GM12864 (cell line): ENCODE results near the gene CNST.
A peak's percentile ranks its signal among the peaks of the same experiment; 100 is the strongest.

Source experiments
- DNase-seq: peaks from one replicate; pipeline ENCODE4 v3.0.0-alpha.2; 2011; ENCODE audit warnings: low read depth
- H3K4me3 ChIP-seq: 2 replicates; pipeline ENCODE4 v1.5.1; 2011; ENCODE audit warnings: mild to moderate bottlenecking, low read depth, low read length, control low read depth
- TF ChIP-seq, protein P1 (sequence below): IDR thresholded peaks from 2 replicates; pipeline ENCODE4 v1.5.1; 2011; ENCODE audit warnings: low read depth, mild to moderate bottlenecking, moderate library complexity, low read length, control low read depth, inconsistent platforms; ENCODE audit errors: missing control alignments

Gene CNST

DNA sequence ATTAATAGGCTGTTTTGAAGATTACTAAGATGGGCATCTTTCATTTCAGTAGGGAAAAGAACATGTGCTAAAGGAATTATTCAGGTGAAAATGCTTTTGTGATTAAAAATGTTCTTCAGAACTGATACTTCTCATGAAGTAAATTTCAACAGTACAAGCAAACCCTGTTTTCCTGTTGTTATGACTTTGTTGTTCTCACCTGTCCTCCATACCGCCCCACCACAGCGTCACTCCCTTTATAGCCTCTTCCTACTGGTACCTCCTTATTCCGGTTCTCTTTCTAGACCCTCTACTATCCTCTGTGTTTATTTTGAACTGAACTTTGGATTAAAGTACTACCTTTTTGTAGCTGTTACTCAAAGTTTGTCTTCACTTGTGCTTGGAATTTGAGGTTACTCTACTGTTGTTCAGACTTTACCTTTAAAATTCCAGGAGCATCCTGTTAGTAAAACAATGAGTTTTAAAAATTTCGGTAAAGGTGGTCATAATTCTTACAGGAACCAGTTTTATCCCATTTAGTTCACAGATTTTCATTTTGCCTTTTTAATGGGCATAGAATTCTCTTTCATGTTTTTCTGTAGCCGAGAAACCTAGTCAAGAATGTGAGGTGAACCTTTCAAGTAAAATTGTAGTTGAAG lies 10.9 kb downstream of the CNST start:
- TF ChIP-seq, protein P1, sequence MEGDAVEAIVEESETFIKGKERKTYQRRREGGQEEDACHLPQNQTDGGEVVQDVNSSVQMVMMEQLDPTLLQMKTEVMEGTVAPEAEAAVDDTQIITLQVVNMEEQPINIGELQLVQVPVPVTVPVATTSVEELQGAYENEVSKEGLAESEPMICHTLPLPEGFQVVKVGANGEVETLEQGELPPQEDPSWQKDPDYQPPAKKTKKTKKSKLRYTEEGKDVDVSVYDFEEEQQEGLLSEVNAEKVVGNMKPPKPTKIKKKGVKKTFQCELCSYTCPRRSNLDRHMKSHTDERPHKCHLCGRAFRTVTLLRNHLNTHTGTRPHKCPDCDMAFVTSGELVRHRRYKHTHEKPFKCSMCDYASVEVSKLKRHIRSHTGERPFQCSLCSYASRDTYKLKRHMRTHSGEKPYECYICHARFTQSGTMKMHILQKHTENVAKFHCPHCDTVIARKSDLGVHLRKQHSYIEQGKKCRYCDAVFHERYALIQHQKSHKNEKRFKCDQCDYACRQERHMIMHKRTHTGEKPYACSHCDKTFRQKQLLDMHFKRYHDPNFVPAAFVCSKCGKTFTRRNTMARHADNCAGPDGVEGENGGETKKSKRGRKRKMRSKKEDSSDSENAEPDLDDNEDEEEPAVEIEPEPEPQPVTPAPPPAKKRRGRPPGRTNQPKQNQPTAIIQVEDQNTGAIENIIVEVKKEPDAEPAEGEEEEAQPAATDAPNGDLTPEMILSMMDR: no peak
- DNase-seq: no peak
- H3K4me3 ChIP-seq: no peak overlapping the region

DNA sequence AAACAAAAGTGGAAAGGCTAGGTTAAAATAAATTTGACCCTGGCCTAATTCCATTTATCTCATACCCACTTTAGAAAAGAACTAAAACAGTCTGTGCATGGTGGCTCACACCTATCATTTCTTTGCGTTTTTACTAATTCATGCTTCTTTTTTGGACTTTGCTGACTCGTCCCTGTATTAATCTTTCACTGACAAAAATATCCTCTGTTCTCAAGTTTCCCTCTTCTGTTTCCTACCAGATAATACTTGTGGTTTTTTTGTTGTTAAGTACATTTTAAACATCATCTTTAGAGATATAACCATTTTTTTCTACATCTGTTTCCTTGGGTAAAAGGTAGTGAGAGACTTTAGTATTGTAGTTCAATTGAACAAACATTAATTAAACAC lies 11.5 kb downstream of the CNST start:
- H3K4me3 ChIP-seq: no peak overlapping the region
- DNase-seq: no peak
- TF ChIP-seq, protein P1: no peak

DNA sequence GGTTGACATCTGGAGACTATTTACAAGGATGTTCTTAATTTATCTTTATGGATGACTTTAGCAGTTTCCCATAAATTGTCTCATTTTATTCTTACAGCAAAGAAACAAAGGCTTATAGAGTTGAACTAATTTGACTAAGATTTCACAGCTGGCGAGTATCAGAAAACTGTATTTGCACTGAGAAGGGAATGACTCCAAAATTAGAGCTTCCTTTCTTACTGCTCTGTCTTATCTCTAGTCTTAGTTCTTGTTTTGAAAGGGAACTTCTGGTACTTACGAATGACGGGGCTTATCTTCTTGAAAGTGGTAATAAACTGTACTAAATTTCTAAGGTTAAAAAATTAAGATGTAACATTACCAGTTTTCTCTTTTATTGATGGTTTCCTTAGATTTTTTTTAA lies 13.6 kb downstream of the CNST start:
- TF ChIP-seq, protein P1: no peak
- H3K4me3 ChIP-seq: no peak overlapping the region; the same call in 1 of the 2 replicates
- peak; percentile 35 for DNase-seq

DNA sequence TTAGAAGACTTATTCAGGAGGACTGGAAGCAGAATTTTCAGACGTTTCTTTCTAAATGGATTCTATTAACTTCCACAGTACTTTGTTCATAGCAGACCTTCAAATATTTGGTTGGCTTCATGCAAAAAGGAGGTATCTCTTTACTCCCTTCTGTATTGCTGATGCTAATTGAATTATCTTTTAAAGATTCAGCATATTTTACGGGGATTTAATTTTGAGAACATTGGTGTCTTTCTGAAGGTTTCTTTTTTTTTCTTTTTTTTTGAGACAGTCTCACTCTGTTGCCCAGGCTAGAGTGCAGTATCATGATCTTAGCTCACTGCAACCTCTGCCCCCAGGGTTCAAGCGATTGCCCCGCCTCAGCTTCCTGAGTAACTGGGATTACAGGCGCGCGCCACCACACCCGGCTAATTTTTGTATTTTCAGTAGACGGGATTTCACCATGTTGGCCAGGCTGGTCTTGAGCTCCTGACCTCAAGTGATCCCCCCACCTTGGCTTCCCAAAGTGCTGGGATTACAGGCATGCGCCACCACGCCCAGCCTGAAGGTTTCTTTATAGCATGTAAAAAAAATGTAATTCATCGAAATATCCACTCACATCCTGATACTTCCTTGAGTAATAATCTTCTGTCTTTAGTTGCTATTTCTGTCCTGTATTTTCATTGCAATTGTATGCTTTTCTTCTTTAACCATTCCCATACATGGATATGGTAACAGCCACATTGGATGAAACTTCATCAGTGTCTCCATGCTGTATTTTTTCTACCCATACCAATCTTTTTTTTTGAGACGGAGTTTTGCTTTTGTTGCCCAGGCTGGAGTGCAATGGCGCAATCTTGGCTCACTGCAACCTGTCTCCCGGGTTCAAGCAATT lies 14.5 kb downstream of the CNST start:
- DNase-seq: no peak
- no peak overlapping the region for H3K4me3 ChIP-seq
- TF ChIP-seq, protein P1: no peak

DNA sequence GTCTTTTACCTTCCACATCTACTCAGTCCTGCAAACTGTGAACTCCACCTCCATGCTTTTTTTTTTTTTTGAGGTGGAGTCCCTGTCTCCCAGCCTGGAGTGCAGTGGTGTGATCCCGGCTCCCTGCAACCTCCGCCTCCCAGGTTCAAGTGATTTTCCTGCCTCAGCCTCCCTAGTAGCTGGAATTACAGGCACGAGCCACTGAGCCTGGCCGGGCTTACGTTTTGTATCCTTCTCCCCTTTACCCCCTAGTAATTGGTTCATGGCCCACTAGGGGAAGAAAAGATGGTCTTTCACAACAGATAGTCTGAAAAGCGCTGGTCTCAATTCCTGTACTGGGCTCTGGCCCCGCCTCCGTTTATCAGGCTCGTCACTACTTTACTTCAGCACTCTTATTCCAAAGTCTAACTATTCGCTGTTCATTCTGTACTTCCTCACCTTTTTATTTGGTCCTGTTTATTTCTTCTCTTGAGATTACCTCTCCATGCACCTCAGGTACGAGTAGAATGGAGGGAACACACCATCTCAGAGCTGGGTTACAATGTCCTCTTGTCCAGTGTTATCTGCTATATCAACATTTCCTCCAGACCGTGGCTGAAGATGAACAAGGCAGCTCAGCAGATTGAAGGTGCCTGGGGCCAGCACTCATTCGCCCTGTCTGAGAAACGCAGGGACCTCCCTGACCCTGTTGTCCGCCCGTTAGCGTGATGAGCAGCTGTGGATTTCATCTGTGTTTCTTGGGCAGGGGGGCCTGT lies 16.2 kb downstream of the CNST start:
- TF ChIP-seq, protein P1: no peak
- no peak for DNase-seq
- no peak overlapping the region for H3K4me3 ChIP-seq

DNA sequence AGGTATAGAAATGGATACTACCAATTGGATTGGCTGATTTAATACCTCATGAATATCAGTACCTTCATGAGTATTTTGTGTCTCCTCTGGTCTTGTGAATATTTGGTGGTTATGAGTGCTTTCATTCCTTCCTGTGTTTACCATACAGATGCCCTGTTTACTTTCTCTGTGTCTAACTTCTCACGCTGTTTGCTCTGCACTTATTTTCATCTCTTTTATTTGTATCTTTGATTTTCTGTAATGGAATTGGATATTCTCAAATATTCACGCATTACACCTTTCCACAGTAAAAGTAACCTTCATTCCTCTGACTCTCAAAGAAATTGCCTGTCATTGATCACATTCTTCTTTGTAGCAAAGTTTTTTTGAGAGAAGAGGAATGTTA lies 16.8 kb downstream of the CNST start:
- TF ChIP-seq, protein P1: no peak
- H3K4me3 ChIP-seq: no peak overlapping the region
- DNase-seq: no peak
